ENCODE data around the gene CNKSR2.

CNKSR2 gene

GRCh38 chrX:21620234-21620633 lies 246.0 kb downstream of the CNKSR2 start:
- no peak for DNase-seq

DNA sequence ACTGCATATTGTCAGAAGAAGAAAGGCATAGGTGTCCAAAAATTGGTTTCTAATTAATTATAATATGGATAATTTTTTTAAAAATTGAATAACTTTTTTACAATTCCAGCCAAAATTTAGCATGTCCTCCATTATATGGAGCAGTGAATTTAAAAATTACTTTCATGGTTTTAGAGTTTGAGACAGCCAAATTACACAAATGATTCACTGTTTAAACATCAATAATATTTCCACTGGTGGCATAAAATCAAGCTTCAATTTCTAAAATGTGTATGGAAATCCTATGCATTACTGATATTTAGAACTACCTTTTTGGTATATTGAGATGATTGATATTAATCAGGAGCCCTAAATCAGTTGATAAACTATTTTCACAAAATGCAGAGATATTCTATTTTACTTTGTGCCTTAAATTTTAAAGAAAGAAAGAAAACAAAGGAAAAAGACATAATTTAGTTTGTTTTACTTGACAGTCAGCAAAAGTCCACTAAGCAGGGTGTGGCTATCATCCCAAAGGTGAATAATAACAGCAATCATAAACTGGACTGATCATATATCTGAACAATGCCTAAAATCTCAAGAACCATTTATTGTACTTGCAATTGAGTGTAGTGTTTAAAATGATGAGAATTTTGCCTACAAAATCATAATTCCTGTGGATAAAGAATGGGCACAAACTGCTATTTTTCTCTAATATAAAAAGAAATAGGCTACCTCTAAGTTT lies 249.7 kb downstream of the CNKSR2 start:
- DNase-seq: no peak

DNA sequence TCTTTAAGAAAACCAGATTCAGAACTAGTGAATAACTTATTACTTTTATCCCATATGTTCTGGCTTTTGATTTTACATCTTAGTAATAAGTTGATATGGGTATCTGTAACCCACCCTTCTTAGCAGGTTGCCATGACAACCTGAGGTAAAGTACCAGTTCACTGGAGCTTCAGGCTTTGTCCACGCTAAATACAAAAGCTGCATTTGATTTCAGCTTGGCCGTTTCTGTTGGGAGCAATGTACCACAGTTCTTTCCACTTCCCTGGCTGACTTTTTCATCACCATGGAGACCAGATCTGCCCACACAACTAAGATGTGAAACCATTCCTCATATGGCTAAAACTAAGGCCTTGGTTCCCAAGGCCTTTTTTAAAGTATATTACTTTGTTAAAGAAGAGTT lies 257.8 kb downstream of the CNKSR2 start:
- no peak for DNase-seq

DNA sequence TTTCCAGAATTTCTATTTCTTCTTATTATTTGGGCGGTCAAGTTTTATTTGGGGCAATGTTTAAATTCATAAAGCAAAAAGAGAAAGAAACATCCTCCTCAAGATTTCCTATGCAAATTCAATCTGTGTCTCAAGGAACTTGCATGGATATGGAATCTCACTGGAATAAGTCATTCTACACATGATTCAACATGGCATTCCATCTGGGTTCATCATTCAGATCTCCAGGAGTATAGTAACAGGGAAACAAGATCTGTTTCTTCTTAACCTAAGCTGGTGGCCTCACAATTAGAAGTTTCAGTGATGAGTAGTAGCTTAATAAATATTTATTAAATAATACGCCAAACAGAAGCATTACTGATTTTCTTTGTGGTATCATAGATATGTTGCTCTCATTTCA lies 264.1 kb downstream of the CNKSR2 start:
- DNase-seq: no peak

DNA sequence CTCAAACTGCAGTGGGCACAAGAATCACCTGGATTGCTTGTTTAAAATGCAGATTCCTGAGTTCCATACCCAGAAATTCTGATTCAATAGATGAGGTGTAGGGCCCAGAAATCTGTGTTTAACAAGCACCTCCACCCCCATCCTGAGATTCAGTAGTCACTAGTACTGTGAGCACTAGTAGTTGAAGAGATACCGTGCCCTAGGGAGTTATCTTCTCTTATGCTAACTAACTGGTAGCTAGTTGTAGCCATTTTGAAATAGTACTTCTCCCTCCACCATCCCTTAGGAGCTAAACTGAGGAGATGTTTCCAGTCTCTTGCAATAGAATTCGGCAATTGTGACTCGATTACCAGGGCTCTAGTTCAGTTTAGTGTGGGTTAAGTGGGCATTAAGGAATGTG lies 265.6 kb downstream of the CNKSR2 start:
- DNase-seq: no peak

DNA sequence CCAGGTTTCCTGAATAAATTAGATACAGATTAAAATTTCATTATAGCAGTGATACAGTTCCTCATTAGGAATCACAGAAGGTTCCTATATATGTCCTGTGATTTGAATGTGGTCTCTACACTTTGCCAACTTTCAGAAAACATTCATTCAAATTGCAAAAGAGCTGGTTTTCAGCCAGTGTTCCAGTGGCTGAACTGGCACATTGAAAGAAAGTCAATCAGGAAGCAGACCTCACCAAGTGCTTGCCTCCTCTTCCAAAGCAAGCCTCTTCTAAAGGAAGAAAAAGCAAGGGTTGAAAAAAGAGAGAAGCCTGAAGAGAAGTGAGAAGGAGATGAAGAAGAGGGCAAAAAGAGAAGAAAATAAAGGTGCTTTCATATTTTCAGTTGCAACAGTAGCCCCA lies 271.2 kb downstream of the CNKSR2 start:
- no peak for DNase-seq

DNA sequence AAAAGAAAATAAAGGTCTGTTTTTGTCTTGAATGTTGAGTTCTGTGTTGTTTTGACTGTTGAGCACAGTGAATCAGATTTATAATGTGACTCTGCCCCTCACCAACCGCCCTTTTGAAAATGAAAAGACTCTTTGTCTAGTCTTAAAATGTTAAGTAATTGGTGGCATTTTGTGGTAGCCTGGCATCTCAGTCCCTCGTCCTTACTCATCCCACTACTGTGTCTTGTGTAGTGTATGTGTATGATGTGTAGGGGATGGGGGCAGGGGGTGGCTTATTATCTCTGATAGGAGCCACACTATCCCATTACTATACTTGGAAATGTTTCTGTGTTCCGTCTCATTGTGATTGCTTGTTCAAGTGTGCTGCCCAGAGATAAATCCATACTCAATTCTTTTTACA lies 271.7 kb downstream of the CNKSR2 start:
- no peak for DNase-seq

DNA sequence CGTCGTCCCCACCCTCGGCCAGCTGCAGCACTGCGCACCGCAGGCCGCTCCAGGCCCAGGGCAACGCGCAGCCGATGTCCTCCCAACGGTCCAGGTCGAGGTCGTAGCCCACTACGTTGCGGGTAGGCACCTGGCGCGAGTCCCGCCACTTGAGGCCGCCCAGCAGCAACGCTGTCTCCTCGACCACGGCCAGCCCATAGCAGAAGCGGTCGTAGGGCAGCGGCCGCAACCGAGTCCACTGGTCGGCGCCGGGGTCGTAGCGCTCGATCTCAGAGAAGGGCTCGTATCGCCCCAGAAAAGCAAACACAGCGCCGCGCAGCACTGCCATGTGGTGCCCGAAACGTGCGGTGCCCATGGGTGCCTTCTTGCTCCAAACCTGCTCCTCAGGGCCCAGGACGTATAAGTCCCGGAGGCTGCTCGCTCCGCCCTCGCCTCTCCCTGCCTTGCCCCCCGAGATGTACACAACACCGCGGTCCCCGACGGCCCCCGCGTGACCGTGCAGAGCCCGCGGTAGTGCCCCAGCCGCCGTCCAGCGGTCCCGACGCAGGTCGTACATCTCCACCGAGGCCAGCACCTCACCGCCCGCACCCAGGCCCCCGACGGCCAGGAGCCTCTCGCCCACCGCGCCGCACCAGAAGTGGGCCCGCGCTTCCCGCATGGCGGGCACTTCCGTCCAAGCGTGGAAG lies 281.8 kb downstream of the CNKSR2 start:
- DNase-seq: no peak

DNA sequence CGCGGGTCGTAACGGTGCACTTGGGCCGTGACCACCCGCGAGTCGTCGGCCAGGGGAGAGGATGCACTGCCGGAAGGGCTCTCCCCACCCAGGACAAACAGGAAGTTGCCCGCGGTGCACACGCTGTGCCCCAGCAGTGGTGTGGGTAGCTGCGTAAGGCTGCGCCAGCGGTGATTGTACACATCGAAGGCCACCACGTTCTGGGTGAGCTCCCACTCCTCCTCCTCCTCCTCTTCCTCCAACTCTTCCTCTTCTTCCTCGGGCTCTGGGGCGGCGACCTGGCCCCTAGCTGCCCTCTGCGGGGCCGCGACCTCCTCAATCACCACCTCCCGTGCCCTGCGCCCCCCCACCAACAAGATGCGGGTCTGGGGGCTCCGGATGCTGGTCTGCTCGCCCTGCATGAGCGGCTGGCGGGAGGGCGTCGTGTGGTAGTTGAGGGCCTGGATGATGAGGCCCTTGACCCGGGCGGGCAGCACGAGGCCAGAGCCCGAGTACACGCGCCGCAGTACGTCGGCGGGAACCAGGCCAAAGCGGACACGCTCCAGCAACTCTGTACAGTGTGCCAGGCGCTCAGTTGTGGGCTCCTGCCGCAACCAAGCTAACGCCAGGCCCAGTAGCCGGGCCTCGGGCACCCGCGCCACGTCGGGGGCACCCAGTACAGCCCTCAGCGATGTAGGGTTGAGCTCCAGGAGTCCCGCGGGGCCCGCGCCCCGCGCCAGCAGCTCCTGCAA lies 282.5 kb downstream of the CNKSR2 start:
- no peak for DNase-seq

DNA sequence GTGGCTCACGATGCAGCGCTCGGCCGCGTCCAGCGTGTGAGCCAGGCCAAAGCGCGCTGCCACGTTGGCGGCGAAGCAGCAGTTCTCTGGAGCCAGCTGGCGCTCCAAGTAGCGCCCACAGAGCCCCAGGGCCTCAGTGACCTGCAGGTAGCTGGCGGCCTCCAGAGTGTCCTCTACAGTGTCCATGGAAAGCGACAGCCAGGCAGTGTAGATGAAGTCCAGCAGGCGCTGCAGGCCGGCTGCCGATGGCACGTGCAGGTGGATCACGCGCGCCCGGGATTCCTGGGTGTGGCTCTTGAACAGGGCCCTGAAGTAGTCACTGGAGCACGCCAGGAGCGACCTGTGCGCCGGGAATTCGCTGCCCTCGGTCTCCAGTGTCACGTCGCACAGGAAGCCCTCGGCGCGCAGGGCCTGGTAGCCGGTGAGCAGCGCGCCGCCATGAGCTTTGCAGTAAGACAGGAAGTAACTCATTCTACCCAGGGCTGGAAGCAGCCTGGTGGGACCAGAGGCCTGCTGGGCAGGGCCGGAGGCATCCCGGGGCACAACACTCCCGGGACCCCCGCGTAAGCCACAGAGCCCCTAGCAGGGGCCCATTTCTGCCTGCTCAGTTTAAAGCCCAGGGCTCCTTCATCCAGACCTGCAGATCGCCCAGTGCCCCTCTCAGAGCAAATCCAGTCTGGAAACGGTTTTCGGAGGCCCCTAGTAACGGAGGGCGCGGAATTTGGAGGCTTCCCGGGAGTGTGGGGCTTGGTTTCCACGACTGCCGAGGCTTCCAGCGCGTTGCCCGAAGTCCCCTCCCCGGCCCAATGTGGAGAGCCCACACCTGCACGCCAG lies 283.3 kb downstream of the CNKSR2 start:
- no peak for DNase-seq

DNA sequence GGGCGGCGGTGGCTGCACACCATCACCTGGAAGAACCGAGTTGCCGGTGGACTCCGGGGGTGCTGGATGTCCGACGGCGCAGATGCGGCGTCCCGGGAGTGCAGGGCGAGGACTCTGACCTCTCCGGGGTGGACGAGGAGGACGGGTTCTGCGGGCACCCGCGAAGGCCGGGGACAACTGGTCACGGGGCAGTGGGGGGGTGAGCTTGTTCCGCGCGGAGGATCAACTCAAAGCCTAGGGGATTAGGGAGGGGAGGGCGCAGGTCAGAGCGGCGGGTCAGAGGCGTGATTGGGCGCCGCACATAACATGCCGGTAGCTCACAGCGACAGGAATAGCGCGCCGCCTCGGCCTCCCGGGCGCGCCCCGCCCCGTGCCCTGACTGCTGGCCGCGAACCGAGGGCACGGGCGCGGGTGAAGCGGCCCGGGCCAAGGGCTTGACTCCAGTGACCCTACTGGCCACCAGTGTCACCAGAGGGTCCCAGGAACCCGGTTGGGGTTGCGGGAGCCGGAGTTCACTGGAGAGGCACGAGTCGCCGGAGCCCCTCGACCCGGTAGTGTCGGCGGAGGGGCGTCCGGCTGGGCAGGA lies 284.0 kb downstream of the CNKSR2 start, which contains the start of gene KLHL34:
TSS of gene KLHL34 (minus strand) at position 179 of the 586 bp plus-strand sequence. CDS start 542 bp downstream, outside the sequence.
- no peak for DNase-seq

DNA sequence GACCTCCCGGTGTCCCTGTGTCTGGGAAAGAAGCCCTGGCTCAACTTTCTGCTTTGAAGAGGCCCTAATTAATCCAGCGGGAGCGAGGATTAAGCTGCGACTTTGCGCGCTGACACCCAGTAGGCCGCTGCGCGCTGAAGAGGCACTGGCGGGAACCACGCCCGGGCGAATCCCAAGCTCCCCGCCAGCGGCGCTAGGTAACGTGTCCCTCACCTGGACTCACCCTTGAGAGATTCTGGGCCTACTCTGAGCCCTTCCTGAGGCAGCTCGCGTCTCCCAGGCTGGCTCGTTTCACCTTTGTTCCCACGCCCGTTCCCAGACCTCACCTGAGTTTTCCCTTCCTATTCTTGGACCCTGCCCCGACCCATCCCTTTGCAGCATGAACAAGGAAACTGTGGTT lies 284.5 kb downstream of the CNKSR2 start:
- no peak for DNase-seq

- DNase-seq: no peak
These were observed 285.1 kb downstream of the CNKSR2 start for GRCh38 chrX:21659320-21659719.

DNA sequence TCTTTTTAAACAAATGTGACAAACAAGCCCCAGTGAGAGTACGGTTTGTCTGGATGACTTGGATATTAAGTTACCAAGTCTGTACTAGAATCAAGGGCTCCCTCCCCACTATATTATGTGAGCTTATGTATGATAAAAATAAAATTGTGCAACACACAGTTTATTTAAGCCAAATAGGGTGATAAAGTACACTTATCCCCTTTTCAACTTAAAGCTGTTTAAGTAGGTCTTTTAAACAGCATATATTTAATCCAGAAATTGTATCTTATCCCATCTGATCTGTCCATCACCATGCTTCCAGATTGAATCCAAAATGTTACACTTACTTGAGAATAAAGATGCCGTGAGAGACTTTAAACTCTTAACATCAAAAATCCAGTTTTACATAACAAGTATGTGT lies 285.9 kb downstream of the CNKSR2 start:
- DNase-seq: peak; percentile 30

- no peak for DNase-seq
These were observed 287.1 kb downstream of the CNKSR2 start for GRCh38 chrX:21661316-21661715.

DNA sequence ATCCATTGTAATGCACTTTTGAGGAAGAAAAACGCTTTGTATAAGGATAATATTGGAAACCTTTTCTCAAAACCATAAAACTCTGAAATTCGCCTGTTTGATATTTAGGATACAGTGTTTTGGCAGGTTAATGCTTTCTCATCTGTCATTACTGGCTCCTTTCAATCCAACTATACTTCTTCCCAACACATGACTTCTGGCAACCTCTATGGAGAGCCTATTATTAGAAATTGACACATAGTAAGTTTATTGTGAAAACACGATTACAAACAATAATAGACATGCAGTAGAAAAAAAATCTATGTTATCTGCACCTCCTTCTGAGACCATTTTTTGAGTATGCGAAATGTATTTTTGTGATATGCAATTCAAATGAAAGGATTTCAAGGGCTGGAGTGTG lies 288.5 kb downstream of the CNKSR2 start:
- no peak for DNase-seq

DNA sequence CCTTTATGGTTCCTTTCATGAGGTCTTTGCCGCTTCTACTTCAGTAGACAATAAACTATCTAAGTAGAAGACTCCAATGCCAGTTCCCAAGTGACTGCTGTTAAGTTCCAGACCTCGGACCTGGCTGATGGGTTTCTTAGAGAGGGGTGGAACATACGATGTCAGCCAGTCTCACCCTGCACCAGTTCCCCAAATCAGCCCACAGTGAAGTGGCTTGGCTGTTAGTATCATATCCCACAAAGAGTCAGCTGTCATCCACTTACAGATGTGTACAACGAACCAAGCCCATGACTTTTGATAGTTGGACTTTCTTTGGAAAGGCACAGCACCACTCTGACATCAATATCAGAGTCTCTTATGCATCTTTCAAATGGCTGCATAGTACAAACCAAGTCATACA lies 292.0 kb downstream of the CNKSR2 start:
- DNase-seq: no peak

GRCh38 chrX:21666679-21667078 lies 292.5 kb downstream of the CNKSR2 start:
- no peak for DNase-seq

DNA sequence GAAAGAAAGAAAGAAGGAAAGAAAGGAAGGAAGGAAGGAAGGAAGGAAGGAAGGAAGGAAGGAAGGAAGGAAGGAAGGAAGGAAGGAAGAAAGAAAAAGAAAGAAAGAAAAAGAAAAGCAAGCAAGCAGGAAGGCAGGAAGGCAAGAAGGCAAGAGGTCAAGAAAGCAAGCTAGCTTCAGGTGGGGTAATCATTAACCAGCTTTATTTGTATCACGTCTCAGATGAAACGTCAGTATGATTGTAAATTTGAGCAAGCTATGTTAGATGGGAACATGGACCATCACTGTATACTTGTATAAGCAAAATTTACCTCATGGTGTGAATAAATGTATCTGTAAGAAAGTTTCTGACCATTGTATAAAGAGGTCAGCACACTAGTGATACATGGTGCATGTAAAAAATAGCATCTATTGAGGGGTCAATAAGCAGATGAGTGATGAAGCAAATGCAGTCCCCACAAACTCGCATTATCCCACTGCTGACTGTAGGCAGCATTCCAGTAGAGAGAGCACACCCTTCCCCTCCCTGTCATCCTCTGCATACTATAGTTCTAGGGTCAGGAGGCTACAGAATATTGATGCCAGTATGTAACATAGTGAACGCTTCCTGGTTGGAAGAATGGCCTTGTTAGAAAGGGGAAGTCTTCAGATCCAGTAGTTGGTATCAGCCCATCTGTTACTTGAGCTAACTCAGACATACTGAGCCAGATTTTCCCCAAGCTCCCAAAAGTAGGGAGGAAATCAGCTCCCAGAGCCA lies 300.4 kb downstream of the CNKSR2 start:
- no peak for DNase-seq

DNA sequence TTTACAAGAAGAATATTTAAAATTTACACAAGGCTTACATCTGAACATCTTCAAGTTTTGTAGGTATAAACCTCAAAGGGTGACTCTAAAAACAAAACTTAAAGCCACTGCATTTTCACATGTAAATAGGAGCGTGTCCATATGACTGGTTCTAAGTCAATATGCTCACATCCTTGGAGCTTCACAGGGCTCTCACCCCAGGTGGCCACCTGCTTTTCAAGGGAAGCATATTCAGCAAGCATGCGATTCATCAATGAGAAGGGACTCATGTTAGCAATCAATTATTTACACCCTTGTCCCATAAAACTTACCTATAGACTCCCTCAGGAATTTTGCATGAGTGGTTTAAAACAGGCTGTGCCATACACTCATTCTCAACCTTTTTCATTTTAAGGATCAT lies 301.7 kb downstream of the CNKSR2 start:
- no peak for DNase-seq

GRCh38 chrX:21678048-21678612 lies 303.9 kb downstream of the CNKSR2 start:
- no peak for DNase-seq

- no peak for DNase-seq
These were observed 309.7 kb downstream of the CNKSR2 start for GRCh38 chrX:21683941-21684340.

Measured in DMS79 (cell line).